H9 (cell line): ENCODE results near the gene PPP1R16B. TPM values are rescaled to one million over a fixed set of nuclear protein-coding genes. Genes with fewer than 3 reads are reported as not detected.

Experiments used
- DNase-seq: peaks from one replicate; pipeline ENCODE4 v3.0.0-alpha.2; 2017
- H2AFZ ChIP-seq: one replicate; pipeline ENCODE4 v1.6.1; 2013; ENCODE audit warnings: mild to moderate bottlenecking, low read length, control low read depth, moderate library complexity
- H2AK5ac ChIP-seq: 2 replicates; pipeline ENCODE4 v1.6.1; 2013; ENCODE audit warnings: low read length, control low read depth, mixed read lengths; ENCODE audit not compliant: insufficient read length
- H2BK120ac ChIP-seq: one replicate; pipeline ENCODE4 v1.6.1; 2013; ENCODE audit warnings: low read depth, mild to moderate bottlenecking, low read length, control low read depth, inconsistent platforms; ENCODE audit not compliant: poor library complexity, severe bottlenecking
- H2BK12ac ChIP-seq: 2 replicates; pipeline ENCODE4 v1.6.1; 2013; ENCODE audit warnings: low read length, control low read depth, mixed read lengths, low read depth; ENCODE audit not compliant: insufficient read length
- H2BK15ac ChIP-seq: 2 replicates; pipeline ENCODE4 v1.6.1; 2013; ENCODE audit warnings: low read depth, low read length, control low read depth
- H2BK20ac ChIP-seq: one replicate; pipeline ENCODE4 v1.6.1; 2013; ENCODE audit warnings: low read depth, mild to moderate bottlenecking, low read length, control low read depth, inconsistent platforms; ENCODE audit not compliant: poor library complexity, severe bottlenecking
- H2BK5ac ChIP-seq: 2 replicates; pipeline ENCODE4 v1.6.1; 2013; ENCODE audit warnings: low read length, control low read depth, mixed read lengths; ENCODE audit not compliant: insufficient read length
- H3K14ac ChIP-seq: 2 replicates; pipeline ENCODE4 v1.6.1; 2013; ENCODE audit warnings: low read length, control low read depth; ENCODE audit not compliant: insufficient read depth
- H3K18ac ChIP-seq: 2 replicates; pipeline ENCODE4 v1.6.1; 2013; ENCODE audit warnings: low read depth, mild to moderate bottlenecking, mixed read lengths, low read length, control low read depth; ENCODE audit not compliant: insufficient read length
- H3K23ac ChIP-seq: 2 replicates; pipeline ENCODE4 v1.6.1; 2013; ENCODE audit warnings: low read length, control low read depth, mixed read lengths, low read depth; ENCODE audit not compliant: insufficient read length
- H3K23me2 ChIP-seq: 2 replicates; pipeline ENCODE4 v1.6.1; 2013; ENCODE audit warnings: low read depth, mild to moderate bottlenecking, mixed read lengths, low read length, control low read depth; ENCODE audit not compliant: insufficient read length, poor library complexity, severe bottlenecking
- H3K27ac ChIP-seq: 2 replicates; pipeline ENCODE4 v1.5.1; 2013; ENCODE audit warnings: low read length, control low read depth, mixed read lengths, low read depth; ENCODE audit not compliant: insufficient read length
- H3K27me3 ChIP-seq: 2 replicates; pipeline ENCODE4 v1.6.1; 2013; ENCODE audit warnings: low read length, control low read depth, inconsistent platforms; ENCODE audit not compliant: insufficient read depth
- H3K4ac ChIP-seq: 2 replicates; pipeline ENCODE4 v1.6.1; 2013; ENCODE audit warnings: low read depth, mild to moderate bottlenecking, control low read depth, inconsistent platforms, low read length, moderate library complexity
- H3K4me1 ChIP-seq: 2 replicates; pipeline ENCODE4 v1.6.1; 2013; ENCODE audit warnings: low read length, control low read depth, inconsistent platforms; ENCODE audit not compliant: insufficient read depth
- H3K4me2 ChIP-seq: 2 replicates; pipeline ENCODE4 v1.6.1; 2013; ENCODE audit warnings: low read length, control low read depth, mixed read lengths; ENCODE audit not compliant: insufficient read length, insufficient read depth
- H3K56ac ChIP-seq: 2 replicates; pipeline ENCODE4 v1.6.1; 2013; ENCODE audit warnings: low read depth, mild to moderate bottlenecking, mixed read lengths, low read length, control low read depth; ENCODE audit not compliant: insufficient read length
- H3K79me1 ChIP-seq: 2 replicates; pipeline ENCODE4 v1.6.1; 2013; ENCODE audit warnings: low read depth, mild to moderate bottlenecking, moderate library complexity, low read length, control low read depth, inconsistent platforms; ENCODE audit not compliant: insufficient read depth, poor library complexity, severe bottlenecking
- H3K79me2 ChIP-seq: 2 replicates; pipeline ENCODE4 v1.6.1; 2013; ENCODE audit warnings: low read length, control low read depth, inconsistent platforms; ENCODE audit not compliant: insufficient read depth
- H3K9ac ChIP-seq: 2 replicates; pipeline ENCODE4 v1.6.1; 2013; ENCODE audit warnings: low read length, control low read depth, mixed read lengths; ENCODE audit not compliant: insufficient read length; ENCODE audit errors: extremely low read depth
- H3K9me3 ChIP-seq: one replicate; pipeline ENCODE4 v1.6.1; 2013; ENCODE audit warnings: low read depth, low read length, inconsistent platforms; ENCODE audit not compliant: control insufficient read depth
- H3T11ph ChIP-seq: one replicate; pipeline ENCODE4 v1.6.1; 2013; ENCODE audit warnings: mild to moderate bottlenecking, low read length, control low read depth, inconsistent platforms
- H4K20me1 ChIP-seq: one replicate; pipeline ENCODE4 v1.6.1; 2013; ENCODE audit not compliant: control insufficient read depth, insufficient read length, insufficient read depth
- H4K5ac ChIP-seq: 2 replicates; pipeline ENCODE4 v1.6.1; 2013; ENCODE audit warnings: low read depth, mild to moderate bottlenecking, mixed read lengths, low read length, control low read depth; ENCODE audit not compliant: insufficient read length
- H4K8ac ChIP-seq: replicated peaks from 2 replicates; pipeline ENCODE4 v1.6.1; 2013; ENCODE audit warnings: low read length, control low read depth, mixed read lengths, low read depth; ENCODE audit not compliant: insufficient read length
- H4K91ac ChIP-seq: 2 replicates; pipeline ENCODE4 v1.6.1; 2013; ENCODE audit warnings: low read depth, mild to moderate bottlenecking, moderate library complexity, mixed read lengths, low read length, control low read depth; ENCODE audit not compliant: insufficient read length
- H3K27ac Mint-ChIP-seq, 3 experiments: 2 replicates in 2 of 3; 3 replicates in 1 of 3; pipeline ENCODE4 v1.8.0; 2020 to 2021; ENCODE audit warnings: mixed read lengths in 3 of 3, mild to moderate bottlenecking in 1 of 3, moderate library complexity in 1 of 3
- H3K27me3 Mint-ChIP-seq: 2 replicates; pipeline ENCODE4 v1.8.0; 2021; ENCODE audit warnings: low read depth, mild to moderate bottlenecking, moderate library complexity, mixed read lengths
- H3K36me3 Mint-ChIP-seq, 3 experiments: 2 replicates in 2 of 3; 3 replicates in 1 of 3; pipeline ENCODE4 v1.8.0; 2020 to 2021; ENCODE audit warnings: low read depth in 3 of 3, mixed read lengths in 3 of 3; ENCODE audit not compliant: insufficient read depth in 1 of 3
- H3K4me1 Mint-ChIP-seq, 2 experiments: 2 replicates each; pipeline ENCODE4 v1.8.0; 2020; ENCODE audit warnings: mixed read lengths in 2 of 2
- H3K4me3 Mint-ChIP-seq, 2 experiments: 2 replicates in 1 of 2; 3 replicates in 1 of 2; pipeline ENCODE4 v1.8.0; 2020 to 2021; ENCODE audit warnings: mild to moderate bottlenecking in 2 of 2, mixed read lengths in 2 of 2, moderate library complexity in 1 of 2
- H3K9me3 Mint-ChIP-seq, 2 experiments: 2 replicates in 1 of 2; 3 replicates in 1 of 2; pipeline ENCODE4 v1.8.0; 2020; ENCODE audit warnings: mild to moderate bottlenecking in 2 of 2, mixed read lengths in 2 of 2, moderate library complexity in 1 of 2
- CTCF ChIP-seq: fragments of 200-600 bp; sonication (generic); conservative IDR thresholded peaks from 3 replicates; pipeline ENCODE4 v1.8.0; 2021; ENCODE audit warnings: antibody characterized with exemption, mild to moderate bottlenecking
- WGBS: extraction: QIAGEN DNeasy Blood & Tissue Kit; methylation state at CpG from one replicate; pipeline ENCODE4 v1.1.7; 2013; ENCODE audit warnings: missing lambda C conversion rate, low lambda C conversion rate, mixed read lengths; ENCODE audit not compliant: insufficient read length; ENCODE audit errors: extremely low coverage; 5-methylcytosine and 5-hydroxymethylcytosine counted together
- total RNA-seq: library from RNA; stranded (reverse); gene quantifications from 2 replicates; pipeline ENCODE4 v1.2.1, GENCODE V29; 2021

PPP1R16B gene
- total RNA-seq, 1 experiment from 2014 or later, result 8.2 TPM

DNA sequence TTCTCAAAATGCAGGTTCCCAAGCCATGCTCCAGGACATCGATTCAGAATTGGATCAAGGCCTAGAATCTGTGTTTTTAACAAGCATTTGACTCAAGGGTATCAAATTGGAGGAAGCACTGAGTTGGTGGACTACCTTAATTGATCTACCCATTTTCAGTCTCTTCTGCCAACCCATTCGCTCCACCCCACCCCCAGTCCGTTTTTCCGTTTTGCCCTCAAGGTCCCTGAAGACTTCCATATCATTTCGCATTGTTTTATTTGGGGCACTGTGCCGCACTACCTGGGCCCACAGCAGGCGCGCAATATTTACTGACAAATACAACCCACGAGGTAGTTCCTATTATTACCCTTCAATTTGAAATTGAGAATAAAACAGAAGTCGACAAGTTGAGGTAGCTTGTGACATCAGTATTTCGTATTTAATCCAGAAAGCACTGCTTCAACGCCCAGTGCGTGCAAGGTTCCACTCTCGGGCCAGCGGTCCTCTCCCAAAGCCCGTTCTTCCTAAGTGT is 156.1 kb downstream of the PPP1R16B start:
- Mint-ChIP-seq H3K36me3 (peaks cover 4 to 10% (median 6%) of the 10 kb centered on the region in 3 experiments; a peak in 5 of 7 replicates), H3K27ac (peak overlapping the region; percentile 96 to 98 (median 97)), H3K4me1 (peaks cover 20 to 22% of the 10 kb centered on the region in 2 experiments), H3K9me3 (no peaks in the 10 kb centered on the region; a peak in 1 of 5 replicates), H3K27me3 (no peaks in the 10 kb centered on the region; the same call in 1 of the 2 replicates), H3K4me3 (peak overlapping the region; percentile 95 to 99)
- WGBS, result no CpG with 5 or more reads among the region's 16 CpGs
- Histone ChIP-seq H4K8ac (peak overlapping the region; percentile 63), H3K4ac (no peak overlapping the region; the same call in 1 of the 2 replicates), H2BK120ac (peak overlapping the region; percentile 52), H3K23ac (no peak overlapping the region), H2BK20ac (no peak overlapping the region), H3K4me2 (peak overlapping the region; percentile 67), H4K5ac (peak overlapping the region; percentile 84), H2BK15ac (no peak overlapping the region), H3K9ac (peak overlapping the region; percentile 97), H2BK12ac (no peak overlapping the region), H3K4me1 (no peaks in the 10 kb centered on the region; the same call in 1 of the 2 replicates), H4K91ac (no peak overlapping the region), H3K27me3 (no peaks in the 10 kb centered on the region), H3K23me2 (no peaks in the 10 kb centered on the region), H3K18ac (peak overlapping the region; percentile 95), H3K14ac (peak overlapping the region; percentile 99), H2AK5ac (no peak overlapping the region), H3K27ac (no peak overlapping the region), H3T11ph (no peak overlapping the region), H3K9me3 (no peaks in the 10 kb centered on the region), H2BK5ac (peak overlapping the region; percentile 47), H3K56ac (peak overlapping the region; percentile 59), H3K79me2 (peaks cover 9% of the 10 kb centered on the region; the same call in 1 of the 2 replicates), H4K20me1 (no peaks in the 10 kb centered on the region), H3K79me1 (no peaks in the 10 kb centered on the region), H2AFZ (no peak overlapping the region)
- DNase-seq, result no peak
- TF ChIP-seq CTCF, result no peak
